Activated naive CD4-positive, alpha-beta T cell treated with anti-CD3 and anti-CD28 coated beads, Interleukin-2, amount 50 U/mL, for 24 hours (primary cell): ENCODE data around the gene MALL.
A peak's percentile ranks its signal among the peaks of the same experiment; 100 is the strongest.
"Not testable (repeated sequence)": the region's sequence is repeated elsewhere in the genome, so short reads cannot be mapped to it uniquely, and the experiment has no call there.

Experiments used
- H3K27ac Mint-ChIP-seq: one replicate; pipeline ENCODE4 v1.8.0; 2021; ENCODE audit warnings: mild to moderate bottlenecking, mixed read lengths
- H3K27me3 Mint-ChIP-seq: one replicate; pipeline ENCODE4 v1.8.0; 2021; ENCODE audit warnings: mixed read lengths
- H3K36me3 Mint-ChIP-seq: one replicate; pipeline ENCODE4 v1.8.0; 2021; ENCODE audit warnings: mixed read lengths
- H3K4me1 Mint-ChIP-seq: one replicate; pipeline ENCODE4 v1.8.0; 2021; ENCODE audit warnings: mixed read lengths
- H3K4me3 Mint-ChIP-seq: one replicate; pipeline ENCODE4 v1.8.0; 2021; ENCODE audit warnings: mild to moderate bottlenecking, mixed read lengths
- H3K9me3 Mint-ChIP-seq: one replicate; pipeline ENCODE4 v1.8.0; 2021; ENCODE audit warnings: mixed read lengths

MALL gene

GRCh38 chr2:110126086-110126773 lies 10.6 kb upstream of the MALL start:
- H3K36me3 Mint-ChIP-seq = peaks cover 2% of the 10 kb centered on the region
- no peak overlapping the region for H3K4me3 Mint-ChIP-seq
- no peak overlapping the region for H3K27ac Mint-ChIP-seq
- H3K9me3 Mint-ChIP-seq = no peaks in the 10 kb centered on the region
- no peaks in the 10 kb centered on the region for H3K4me1 Mint-ChIP-seq
- no peaks in the 10 kb centered on the region for H3K27me3 Mint-ChIP-seq

GRCh38 chr2:110124939-110125691 lies 9.5 kb upstream of the MALL start:
- Mint-ChIP-seq H3K27ac (no peak overlapping the region), H3K9me3 (no peaks in the 10 kb centered on the region), H3K36me3 (no peaks in the 10 kb centered on the region), H3K4me3 (no peak overlapping the region), H3K4me1 (no peaks in the 10 kb centered on the region), H3K27me3 (no peaks in the 10 kb centered on the region)

- Mint-ChIP-seq H3K4me3 (no peak overlapping the region), H3K36me3 (no peaks in the 10 kb centered on the region), H3K4me1 (no peaks in the 10 kb centered on the region), H3K9me3 (no peaks in the 10 kb centered on the region), H3K27me3 (no peaks in the 10 kb centered on the region), H3K27ac (no peak overlapping the region)
Observed at GRCh38 chr2:110124038-110124825, 8.6 kb upstream of the MALL start.

GRCh38 chr2:110121592-110121991 lies 6.0 kb upstream of the MALL start:
- Mint-ChIP-seq H3K4me1 (no peaks in the 10 kb centered on the region), H3K27me3 (peaks cover 19% of the 10 kb centered on the region), H3K9me3 (no peaks in the 10 kb centered on the region), H3K4me3 (no peak overlapping the region), H3K36me3 (no peaks in the 10 kb centered on the region), H3K27ac (no peak overlapping the region)

- Mint-ChIP-seq H3K27ac (no peak overlapping the region), H3K36me3 (no peaks in the 10 kb centered on the region), H3K27me3 (peaks cover 24% of the 10 kb centered on the region), H3K4me3 (no peak overlapping the region), H3K9me3 (no peaks in the 10 kb centered on the region), H3K4me1 (no peaks in the 10 kb centered on the region)
Observed at GRCh38 chr2:110121052-110121334, 5.4 kb upstream of the MALL start.

GRCh38 chr2:110120171-110121051 lies 4.8 kb upstream of the MALL start:
- no peaks in the 10 kb centered on the region for H3K9me3 Mint-ChIP-seq
- no peak overlapping the region for H3K4me3 Mint-ChIP-seq
- peaks cover 24% of the 10 kb centered on the region for H3K27me3 Mint-ChIP-seq
- H3K36me3 Mint-ChIP-seq = no peaks in the 10 kb centered on the region
- H3K27ac Mint-ChIP-seq = no peak overlapping the region
- no peaks in the 10 kb centered on the region for H3K4me1 Mint-ChIP-seq

- H3K27me3 Mint-ChIP-seq = peaks cover 45% of the 10 kb centered on the region
- no peak overlapping the region for H3K4me3 Mint-ChIP-seq
- H3K36me3 Mint-ChIP-seq = no peaks in the 10 kb centered on the region
- H3K27ac Mint-ChIP-seq = no peak overlapping the region
- H3K9me3 Mint-ChIP-seq = no peaks in the 10 kb centered on the region
- no peaks in the 10 kb centered on the region for H3K4me1 Mint-ChIP-seq
Observed at GRCh38 chr2:110116033-110116710, 550 bp upstream of the MALL start.

GRCh38 chr2:110114831-110115255 lies 779 bp downstream of the MALL start:
- Mint-ChIP-seq H3K4me1 (peaks cover 4% of the 10 kb centered on the region), H3K36me3 (no peaks in the 10 kb centered on the region), H3K4me3 (peak overlapping the region; percentile 36), H3K9me3 (no peaks in the 10 kb centered on the region), H3K27me3 (peaks cover 50% of the 10 kb centered on the region), H3K27ac (no peak overlapping the region)

DNA sequence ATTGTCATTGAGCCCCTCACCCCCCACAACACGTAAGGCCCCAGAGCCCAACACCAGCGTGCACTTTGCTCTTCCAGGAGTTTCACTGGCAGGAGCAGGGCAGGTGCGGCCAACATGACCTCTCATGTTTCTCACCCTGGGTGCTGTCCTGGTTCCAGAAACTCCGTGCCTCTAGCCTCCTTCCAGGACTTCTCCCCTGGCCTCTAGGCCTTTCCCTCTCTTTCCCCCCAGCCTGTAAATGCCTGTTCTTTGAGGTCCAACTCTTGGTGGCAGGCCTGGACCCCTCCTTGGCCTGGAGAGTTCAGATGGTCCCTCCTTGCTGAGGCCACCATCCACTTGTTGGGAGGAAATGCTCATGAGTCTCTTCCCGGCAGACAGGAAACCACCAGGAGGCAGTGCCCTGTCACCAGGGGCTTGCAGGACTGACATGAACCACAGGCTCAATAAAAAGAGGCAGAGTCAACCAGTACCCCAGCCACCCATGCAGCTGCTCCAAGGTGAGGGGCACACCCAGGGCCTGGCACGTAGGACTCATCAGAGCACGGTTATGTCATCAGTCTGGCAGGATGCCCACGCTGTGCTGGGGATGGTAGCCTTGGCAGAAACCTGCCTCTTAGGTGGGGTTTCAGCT lies 1.5 kb downstream of the MALL start:
- no peaks in the 10 kb centered on the region for H3K9me3 Mint-ChIP-seq
- peaks cover 51% of the 10 kb centered on the region for H3K27me3 Mint-ChIP-seq
- no peaks in the 10 kb centered on the region for H3K36me3 Mint-ChIP-seq
- H3K4me3 Mint-ChIP-seq = no peak overlapping the region
- peaks cover 9% of the 10 kb centered on the region for H3K4me1 Mint-ChIP-seq
- H3K27ac Mint-ChIP-seq = no peak overlapping the region

GRCh38 chr2:110108291-110108690 lies 7.3 kb downstream of the MALL start:
- Mint-ChIP-seq H3K4me1 (peaks cover 12% of the 10 kb centered on the region), H3K27me3 (peaks cover 42% of the 10 kb centered on the region)
- H3K36me3 Mint-ChIP-seq, H3K9me3 Mint-ChIP-seq, H3K27ac Mint-ChIP-seq, H3K4me3 Mint-ChIP-seq: not testable (repeated sequence)

DNA sequence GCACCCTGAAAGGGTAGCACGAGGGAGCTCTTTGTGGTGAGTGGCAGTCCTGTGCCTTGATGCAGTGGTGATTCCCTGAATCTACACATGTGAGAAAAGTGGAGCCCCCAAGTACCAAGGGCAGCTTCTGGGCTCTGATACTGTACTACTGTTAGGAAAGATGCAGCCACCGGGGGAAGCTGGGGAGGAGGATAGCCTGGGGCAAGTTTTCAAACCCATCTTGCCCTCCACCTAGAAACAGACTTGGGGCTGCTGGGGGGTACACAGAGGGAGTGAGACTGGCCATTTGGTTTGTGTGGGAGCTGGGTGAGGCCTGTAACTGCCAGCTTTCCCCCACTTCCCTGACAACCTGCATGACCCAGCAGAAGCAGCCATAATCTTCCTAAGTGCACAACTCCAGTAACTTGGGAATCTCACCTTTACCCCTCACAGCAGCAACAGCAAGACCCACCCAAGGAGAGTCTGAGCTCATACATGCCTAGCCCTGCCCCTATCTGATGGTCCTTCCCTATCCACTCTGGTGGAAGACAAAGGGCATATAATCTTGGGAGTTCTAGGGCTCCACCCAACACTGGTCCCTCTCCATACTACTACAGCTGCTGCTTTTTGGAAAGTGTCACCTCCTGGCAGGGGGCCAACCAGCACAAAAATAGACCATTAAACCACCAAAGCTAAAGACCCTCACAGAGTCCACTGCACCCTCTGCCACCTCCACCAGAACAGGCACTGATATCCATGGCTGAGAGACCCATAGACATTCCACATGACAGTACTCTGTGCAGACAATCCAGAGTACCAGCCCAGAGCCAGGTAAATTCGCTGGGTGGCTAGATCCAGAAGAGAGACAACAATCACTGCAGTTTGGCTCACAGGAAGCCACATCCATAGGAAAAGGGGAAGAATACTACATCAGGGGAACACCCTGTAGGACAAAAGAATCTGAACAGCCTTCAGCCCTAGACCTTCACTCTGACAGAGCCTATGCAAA lies 8.2 kb downstream of the MALL start:
- H3K27ac Mint-ChIP-seq = no peak overlapping the region
- peaks cover 39% of the 10 kb centered on the region for H3K27me3 Mint-ChIP-seq
- H3K36me3 Mint-ChIP-seq = no peaks in the 10 kb centered on the region
- H3K9me3 Mint-ChIP-seq = no peaks in the 10 kb centered on the region
- H3K4me1 Mint-ChIP-seq = peaks cover 12% of the 10 kb centered on the region
- no peak overlapping the region for H3K4me3 Mint-ChIP-seq

- Mint-ChIP-seq H3K4me3 (no peak overlapping the region), H3K27ac (no peak overlapping the region), H3K9me3 (no peaks in the 10 kb centered on the region), H3K27me3 (peaks cover 34% of the 10 kb centered on the region), H3K36me3 (no peaks in the 10 kb centered on the region), H3K4me1 (peaks cover 12% of the 10 kb centered on the region)
Observed at GRCh38 chr2:110106642-110107041, 9.0 kb downstream of the MALL start.

DNA sequence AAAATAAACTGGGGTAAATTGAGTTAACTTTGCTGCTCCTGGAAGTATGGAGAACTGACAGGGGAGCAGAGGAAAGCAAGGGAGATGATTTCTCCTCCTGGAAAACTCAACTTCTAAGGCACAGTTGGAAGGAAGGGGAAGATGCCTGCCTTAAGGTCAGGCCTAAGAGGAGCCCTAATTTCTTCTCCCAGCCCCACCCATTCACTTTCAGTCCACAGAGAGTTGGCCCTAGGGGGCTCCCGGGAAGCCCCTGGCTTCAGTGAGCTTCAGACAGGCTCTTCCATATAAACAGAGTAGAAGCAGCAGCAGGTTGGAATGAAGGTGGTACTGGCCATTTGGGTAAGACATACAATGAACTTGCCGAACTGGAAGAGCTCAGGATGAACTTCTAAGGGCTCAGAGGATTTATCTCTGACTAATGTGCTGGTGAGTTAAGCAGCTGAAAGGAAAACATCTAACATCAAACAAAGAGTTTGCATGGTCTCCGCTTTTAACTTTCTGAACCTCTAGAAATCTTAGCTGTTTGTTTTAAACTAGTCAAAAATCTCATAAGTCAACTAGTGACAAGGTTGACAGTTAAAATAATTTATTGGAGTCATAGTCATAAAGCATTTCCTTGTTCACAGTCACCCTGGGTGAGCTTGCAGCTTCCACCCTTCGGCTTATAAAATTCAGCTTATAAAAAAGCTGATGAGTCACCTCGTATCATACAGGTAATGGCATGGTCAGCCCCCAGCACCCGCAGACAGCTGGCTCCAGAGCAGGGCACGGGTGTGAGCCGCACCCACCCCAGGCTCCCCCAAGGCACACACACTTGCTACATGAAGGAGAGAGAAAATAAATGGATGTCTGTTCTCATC lies 9.8 kb downstream of the MALL start:
- Mint-ChIP-seq H3K36me3 (no peaks in the 10 kb centered on the region), H3K9me3 (no peaks in the 10 kb centered on the region), H3K27me3 (peaks cover 32% of the 10 kb centered on the region), H3K27ac (no peak overlapping the region), H3K4me3 (no peak overlapping the region), H3K4me1 (peaks cover 17% of the 10 kb centered on the region)
